HCT116 (cell line): ENCODE data around the gene TRPM4.
"Not testable (repeated sequence)": the region's sequence is repeated elsewhere in the genome, so short reads cannot be mapped to it uniquely, and the experiment has no call there.

Source experiments
- ATF3 ChIP-seq: IDR thresholded peaks from 2 replicates; pipeline ENCODE4 v1.6.1; 2012
- CTCF ChIP-seq, 3 experiments: fragments of 200-600 bp in 1 of 3; sonication (generic) in 1 of 3; IDR thresholded peaks in 2 of 3; conservative IDR thresholded peaks in 1 of 3; 2 replicates each; pipeline ENCODE4 v1.5.1; 2012 to 2017; ENCODE audit warnings: low read depth in 2 of 3, low read length in 2 of 3, antibody characterized with exemption in 1 of 3, borderline replicate concordance in 1 of 3, control low read depth in 1 of 3, mild to moderate bottlenecking in 1 of 3, mixed read lengths in 1 of 3, mixed run types in 1 of 3, moderate library complexity in 1 of 3; ENCODE audit not compliant: insufficient read depth in 1 of 3
- POLR2A ChIP-seq: IDR thresholded peaks from 2 replicates; pipeline ENCODE4 v1.7.0; 2011; ENCODE audit warnings: borderline replicate concordance; ENCODE audit not compliant: insufficient read depth, insufficient read length; ENCODE audit errors: extremely low read depth
- POLR2AphosphoS5 ChIP-seq: IDR thresholded peaks from 2 replicates; pipeline ENCODE4 v1.6.1; 2011; ENCODE audit warnings: mild to moderate bottlenecking, low read depth, low read length, moderate library complexity
- SP1 ChIP-seq: IDR thresholded peaks from 2 replicates; pipeline ENCODE4 v1.6.1; 2012; ENCODE audit warnings: low read depth
- SRF ChIP-seq: IDR thresholded peaks from 2 replicates; pipeline ENCODE4 v1.6.1; 2012; ENCODE audit warnings: low read depth
- ZFX ChIP-seq: fragments of 450-650 bp; IDR thresholded peaks from 2 replicates; pipeline ENCODE4 v1.6.1; 2017
- ZNF274 ChIP-seq: fragments of 200-500 bp; sonication (Bioruptor generic); IDR thresholded peaks from 2 replicates; pipeline ENCODE4 v1.6.1; 2014; ENCODE audit warnings: mild to moderate bottlenecking, low read depth, low read length, inconsistent platforms

GRCh38 chr19:49182010-49182847 is 24.6 kb downstream of the TRPM4 start:
- not testable (repeated sequence) for TF ChIP-seq POLR2AphosphoS5; POLR2A; SRF; CTCF (IDR thresholded peaks at IDR 0.05 in 2 of 3, conservative IDR thresholded peaks at IDR 0.05 in 1 of 3; ENCODE audit: borderline replicate concordance in 1 of 3, insufficient read depth in 1 of 3, low read depth in 2 of 3, low read length in 2 of 3); SP1; ATF3; ZFX; ZNF274
